Measurements from ENCODE around the gene UQCRC1. TPM values are rescaled to one million over a fixed set of nuclear protein-coding genes. Genes with fewer than 3 reads are reported as not detected.

Gene UQCRC1
- total RNA-seq, 4 donors from 2014 or later = 195 to 346 (median 302) TPM

GRCh38 chr3:48634661-48635221, 25.3 kb upstream of the UQCRC1 start:
- no peaks in the 10 kb centered on the region for H3K27me3 ChIP-seq
- peak; percentile 36 for ATAC-seq
- peak overlapping the region; percentile 44 to 93 (median 88) for H3K27ac ChIP-seq
- H3K36me3 ChIP-seq = peaks cover 0 to 37% of the 10 kb centered on the region in 2 donors
- TF ChIP-seq POLR2A (IDR thresholded peaks at IDR 0.05) (no peak), CTCF (IDR thresholded peaks at IDR 0.05) (no peak), POLR2AphosphoS5 (IDR thresholded peaks at IDR 0.05) (no peak), EP300 (IDR thresholded peaks at IDR 0.05) (no peak)
- peak overlapping the region; percentile 80 to 93 for H3K4me3 ChIP-seq
- WGBS, 2 donors (ENCODE audit: low coverage in 1 of 2) = 0% methylated on average over 5 of the region's 30 CpGs; no CpG with 5 or more reads in 1 of the 2 donors
- H3K9me3 ChIP-seq = no peaks in the 10 kb centered on the region
- peaks cover 0 to 25% (median 18%) of the 10 kb centered on the region in 3 donors for H3K4me1 ChIP-seq

GRCh38 chr3:48633743-48634142, 24.3 kb upstream of the UQCRC1 start:
- no peak for ATAC-seq
- no CpG with 5 or more reads among the region's 2 CpGs for WGBS, 2 donors (ENCODE audit: low coverage in 1 of 2)
- peaks cover 0 to 47% of the 10 kb centered on the region in 2 donors for H3K36me3 ChIP-seq
- peaks cover 0 to 25% (median 18%) of the 10 kb centered on the region in 3 donors for H3K4me1 ChIP-seq
- H3K4me3 ChIP-seq = no peak overlapping the region
- TF ChIP-seq POLR2A (IDR thresholded peaks at IDR 0.05) (no peak), CTCF (IDR thresholded peaks at IDR 0.05) (no peak), POLR2AphosphoS5 (IDR thresholded peaks at IDR 0.05) (no peak), EP300 (IDR thresholded peaks at IDR 0.05) (no peak)
- H3K27ac ChIP-seq = no peak overlapping the region
- H3K9me3 ChIP-seq = no peaks in the 10 kb centered on the region
- no peaks in the 10 kb centered on the region for H3K27me3 ChIP-seq

DNA sequence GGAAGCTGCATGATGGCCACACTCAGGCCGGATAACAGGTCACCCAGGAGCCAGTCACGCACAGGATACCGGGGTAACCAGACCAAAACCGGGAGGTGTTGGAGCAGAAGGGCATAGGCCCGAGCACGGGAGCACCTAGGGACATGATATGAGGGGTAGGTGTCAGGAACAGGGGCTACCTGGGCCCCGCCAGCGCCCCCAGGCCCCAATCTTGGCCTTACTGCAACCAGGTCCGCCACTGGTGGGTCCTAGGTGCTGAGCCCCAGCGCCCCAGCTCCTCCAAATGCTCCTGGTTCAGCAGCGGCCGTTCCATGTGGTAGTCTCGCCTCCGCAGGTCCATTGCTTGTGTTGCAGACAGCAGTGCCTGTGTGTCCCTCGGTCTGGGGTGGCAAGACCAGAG, 23.8 kb upstream of the UQCRC1 start:
- ATAC-seq = no peak
- Histone ChIP-seq H3K9me3 (no peaks in the 10 kb centered on the region), H3K4me3 (no peak overlapping the region), H3K27me3 (no peaks in the 10 kb centered on the region), H3K4me1 (peaks cover 0 to 25% (median 18%) of the 10 kb centered on the region in 3 donors), H3K27ac (no peak overlapping the region), H3K36me3 (peaks cover 0 to 52% of the 10 kb centered on the region in 2 donors)
- TF ChIP-seq EP300 (IDR thresholded peaks at IDR 0.05) = no peak
- WGBS, 2 donors (ENCODE audit: low coverage in 1 of 2) = no CpG with 5 or more reads among the region's 15 CpGs

DNA sequence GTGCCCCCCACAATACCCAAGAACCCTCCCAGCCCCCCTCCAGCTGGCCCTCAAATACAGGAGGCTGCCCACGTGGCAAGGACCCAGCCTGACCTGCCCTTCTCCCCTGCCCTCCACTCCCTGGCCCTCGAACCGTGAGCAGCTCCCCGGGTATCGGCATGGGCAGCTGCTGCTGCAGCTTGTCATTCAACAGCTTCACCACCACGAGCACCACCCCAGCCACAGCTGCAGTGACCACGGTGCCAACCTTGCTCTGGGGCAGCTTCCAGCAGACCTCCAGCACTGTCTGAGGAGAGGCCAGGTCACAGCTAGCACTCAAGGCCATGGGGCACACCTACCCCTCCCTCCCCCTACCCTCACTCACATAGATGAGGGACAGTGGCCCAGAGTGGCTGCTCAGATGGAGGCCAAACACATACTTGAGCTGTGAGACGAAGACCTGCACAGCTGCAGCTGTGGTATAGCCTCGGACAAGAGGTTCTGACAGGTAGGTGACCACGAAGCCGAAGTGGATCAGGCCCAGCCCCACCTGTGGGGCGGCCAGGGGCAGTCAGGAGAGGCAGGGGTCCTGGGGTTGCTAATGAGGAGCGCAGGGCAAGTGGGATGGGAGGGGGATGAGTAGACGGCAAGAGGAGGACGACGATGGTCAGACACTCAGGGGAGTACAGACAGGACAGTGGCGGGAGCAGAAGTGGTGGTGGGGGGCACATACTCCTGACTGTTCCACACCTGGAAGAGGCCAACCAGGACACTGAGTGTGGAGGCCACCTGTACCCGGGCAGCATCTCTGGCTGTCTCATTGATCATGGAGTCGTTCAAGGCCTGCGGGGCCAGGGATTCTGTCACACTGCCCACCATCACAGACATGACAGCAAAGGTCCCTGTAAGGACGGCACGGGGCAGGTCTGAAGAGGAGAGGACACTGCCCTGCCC, 22.3 kb upstream of the UQCRC1 start:
- Histone ChIP-seq H3K4me3 (no peak overlapping the region), H3K4me1 (peaks cover 0 to 25% (median 18%) of the 10 kb centered on the region in 3 donors), H3K27me3 (no peaks in the 10 kb centered on the region), H3K36me3 (peaks cover 0 to 66% of the 10 kb centered on the region in 2 donors), H3K9me3 (no peaks in the 10 kb centered on the region), H3K27ac (no peak overlapping the region)
- ATAC-seq = no peak
- no peak for TF ChIP-seq CTCF (IDR thresholded peaks at IDR 0.05)
- no peak for TF ChIP-seq EP300 (IDR thresholded peaks at IDR 0.05)
- no peak for TF ChIP-seq POLR2A (IDR thresholded peaks at IDR 0.05)
- TF ChIP-seq POLR2AphosphoS5 (IDR thresholded peaks at IDR 0.05) = no peak
- 88% methylated on average over 9 to 14 of the region's 22 CpGs for WGBS, 2 donors (ENCODE audit: low coverage in 1 of 2)

GRCh38 chr3:48630833-48631232, 21.4 kb upstream of the UQCRC1 start:
- H3K4me3 ChIP-seq = no peak overlapping the region
- peaks cover 0 to 76% of the 10 kb centered on the region in 2 donors for H3K36me3 ChIP-seq
- no peaks in the 10 kb centered on the region for H3K27me3 ChIP-seq
- peaks cover 0 to 15% (median 11%) of the 10 kb centered on the region in 3 donors for H3K4me1 ChIP-seq
- H3K27ac ChIP-seq = no peak overlapping the region
- TF ChIP-seq POLR2AphosphoS5 (IDR thresholded peaks at IDR 0.05) (no peak), CTCF (IDR thresholded peaks at IDR 0.05) (no peak), POLR2A (IDR thresholded peaks at IDR 0.05) (no peak), EP300 (IDR thresholded peaks at IDR 0.05) (no peak)
- ATAC-seq = no peak
- no peaks in the 10 kb centered on the region for H3K9me3 ChIP-seq
- WGBS, 2 donors (ENCODE audit: low coverage in 1 of 2) = 82 to 83% methylated on average over 3 to 5 of the region's 12 CpGs
